WI38 (cell line): ENCODE data around the gene CLEC6A.
"Not testable (repeated sequence)": the region's sequence is repeated elsewhere in the genome, so short reads cannot be mapped to it uniquely, and the experiment has no call there.

Experiments used
- H3K4me3 ChIP-seq: 2 replicates; pipeline ENCODE4 v1.5.1; 2011; ENCODE audit warnings: low read depth, mild to moderate bottlenecking, control low read depth, low read length
- TF ChIP-seq, protein P1 (sequence below): IDR thresholded peaks from 2 replicates; pipeline ENCODE4 v1.5.1; 2012; ENCODE audit warnings: low read depth, mild to moderate bottlenecking, control low read depth, low read length

Gene CLEC6A

DNA sequence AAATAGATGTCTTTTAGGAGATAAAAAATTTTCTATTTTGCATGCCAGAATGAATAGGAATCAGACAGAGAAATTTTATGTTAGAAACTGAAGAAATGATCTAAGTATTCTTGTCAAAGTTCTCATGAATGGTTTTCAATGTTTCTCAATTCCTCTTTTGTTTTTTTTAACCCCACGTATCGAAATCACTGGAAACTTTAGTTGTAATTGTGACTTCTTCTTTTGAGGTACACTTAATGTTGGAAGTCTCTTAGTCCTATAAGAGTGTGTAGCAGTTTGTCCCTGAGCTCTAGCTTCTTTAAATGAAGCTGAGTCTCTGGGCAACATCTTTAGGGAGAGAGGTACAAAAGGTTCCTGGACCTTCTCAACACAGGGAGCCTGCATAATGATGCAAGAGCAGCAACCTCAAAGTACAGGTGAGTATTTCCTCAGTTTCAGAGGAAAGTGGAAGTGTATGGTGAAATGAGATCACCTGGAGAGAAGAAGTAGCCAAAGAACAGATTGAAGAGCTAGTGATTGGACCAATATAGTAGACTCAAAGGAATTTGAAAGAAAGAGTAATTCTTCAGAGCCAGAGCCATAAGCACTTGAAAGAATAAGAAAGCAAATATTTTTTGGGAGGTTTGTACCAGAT lies at the start of gene CLEC6A:
Gene CLEC6A (plus strand): TSS at position 236 of the 634 bp plus-strand sequence. CDS start 150 bp downstream, at position 386.
- no peak within 1 kb of the TSS for H3K4me3 ChIP-seq
- TF ChIP-seq, protein P1, sequence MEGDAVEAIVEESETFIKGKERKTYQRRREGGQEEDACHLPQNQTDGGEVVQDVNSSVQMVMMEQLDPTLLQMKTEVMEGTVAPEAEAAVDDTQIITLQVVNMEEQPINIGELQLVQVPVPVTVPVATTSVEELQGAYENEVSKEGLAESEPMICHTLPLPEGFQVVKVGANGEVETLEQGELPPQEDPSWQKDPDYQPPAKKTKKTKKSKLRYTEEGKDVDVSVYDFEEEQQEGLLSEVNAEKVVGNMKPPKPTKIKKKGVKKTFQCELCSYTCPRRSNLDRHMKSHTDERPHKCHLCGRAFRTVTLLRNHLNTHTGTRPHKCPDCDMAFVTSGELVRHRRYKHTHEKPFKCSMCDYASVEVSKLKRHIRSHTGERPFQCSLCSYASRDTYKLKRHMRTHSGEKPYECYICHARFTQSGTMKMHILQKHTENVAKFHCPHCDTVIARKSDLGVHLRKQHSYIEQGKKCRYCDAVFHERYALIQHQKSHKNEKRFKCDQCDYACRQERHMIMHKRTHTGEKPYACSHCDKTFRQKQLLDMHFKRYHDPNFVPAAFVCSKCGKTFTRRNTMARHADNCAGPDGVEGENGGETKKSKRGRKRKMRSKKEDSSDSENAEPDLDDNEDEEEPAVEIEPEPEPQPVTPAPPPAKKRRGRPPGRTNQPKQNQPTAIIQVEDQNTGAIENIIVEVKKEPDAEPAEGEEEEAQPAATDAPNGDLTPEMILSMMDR, result no peak

- H3K4me3 ChIP-seq, result not testable (repeated sequence)
Observed at GRCh38 chr12:8419576-8419975, 36.2 kb upstream of the CLEC6A start.

- no peak overlapping the region for H3K4me3 ChIP-seq
- TF ChIP-seq, protein P1, result no peak
Observed at GRCh38 chr12:8420506-8420905, 35.3 kb upstream of the CLEC6A start.

DNA sequence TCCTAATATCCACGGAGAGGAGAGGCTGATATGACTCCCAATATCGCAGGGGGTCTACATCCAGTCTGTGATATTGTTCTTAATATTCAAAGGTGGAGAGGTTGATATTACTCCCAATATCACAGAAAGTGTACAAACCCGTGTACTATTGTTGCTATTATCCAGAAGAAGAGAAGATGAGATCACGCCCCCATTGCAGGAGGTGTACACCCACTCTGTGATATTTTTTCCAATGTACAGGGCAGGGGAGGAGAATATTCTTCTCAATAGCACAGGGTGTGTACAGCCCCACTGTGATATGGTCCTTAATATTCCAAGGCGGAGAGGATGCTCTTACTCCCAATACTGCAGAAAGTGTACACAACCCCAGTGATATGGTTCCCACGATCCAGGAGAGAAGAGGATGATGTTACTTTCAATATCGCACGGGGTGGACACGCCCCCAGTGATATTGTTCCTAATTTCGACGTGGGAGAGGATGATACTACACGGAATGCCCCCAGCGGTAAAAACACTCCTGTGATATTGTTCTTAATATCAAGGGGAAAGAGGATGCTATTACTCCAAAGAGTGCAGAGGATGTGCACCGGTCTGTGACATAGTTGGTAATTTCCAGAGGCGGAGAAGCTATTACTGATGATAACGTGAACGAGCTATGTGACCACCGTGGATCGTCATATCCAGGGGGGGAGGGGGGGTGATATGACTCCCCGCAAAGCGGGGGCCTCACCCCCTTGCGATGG lies 11.1 kb upstream of the CLEC6A start:
- H3K4me3 ChIP-seq, result not testable (repeated sequence)

- no peak overlapping the region for H3K4me3 ChIP-seq
- TF ChIP-seq, protein P1, result no peak
Observed at GRCh38 chr12:8445731-8446130, 10.0 kb upstream of the CLEC6A start.

- H3K4me3 ChIP-seq, result no peak overlapping the region
- TF ChIP-seq, protein P1, result no peak
Observed at GRCh38 chr12:8446642-8447547, 8.9 kb upstream of the CLEC6A start.

DNA sequence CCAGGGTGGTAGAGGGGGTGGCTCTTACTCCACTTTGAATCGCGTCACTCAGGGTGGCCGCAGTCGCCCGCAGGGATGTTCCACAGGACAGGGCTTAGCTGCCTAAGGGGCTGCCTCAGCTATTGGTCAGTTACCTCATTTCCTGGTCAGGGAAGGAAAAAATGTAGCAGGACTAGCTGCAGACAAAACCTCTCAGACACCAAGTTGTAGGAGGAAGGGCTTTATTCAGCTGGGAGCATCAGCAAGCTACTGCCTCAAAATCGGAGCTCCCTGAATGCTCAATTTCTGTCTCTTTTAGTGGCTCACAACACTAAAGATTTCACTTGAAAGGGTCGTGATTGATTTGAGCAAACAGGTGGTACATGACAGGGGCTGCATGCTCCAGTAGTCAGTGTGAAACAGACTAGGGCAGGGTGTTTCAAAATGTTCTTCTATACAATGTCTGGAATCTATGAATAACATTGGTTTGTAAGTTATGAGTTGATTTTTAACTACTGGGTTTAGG lies 6.4 kb upstream of the CLEC6A start:
- TF ChIP-seq, protein P1, result no peak
- H3K4me3 ChIP-seq, result no peak overlapping the region

DNA sequence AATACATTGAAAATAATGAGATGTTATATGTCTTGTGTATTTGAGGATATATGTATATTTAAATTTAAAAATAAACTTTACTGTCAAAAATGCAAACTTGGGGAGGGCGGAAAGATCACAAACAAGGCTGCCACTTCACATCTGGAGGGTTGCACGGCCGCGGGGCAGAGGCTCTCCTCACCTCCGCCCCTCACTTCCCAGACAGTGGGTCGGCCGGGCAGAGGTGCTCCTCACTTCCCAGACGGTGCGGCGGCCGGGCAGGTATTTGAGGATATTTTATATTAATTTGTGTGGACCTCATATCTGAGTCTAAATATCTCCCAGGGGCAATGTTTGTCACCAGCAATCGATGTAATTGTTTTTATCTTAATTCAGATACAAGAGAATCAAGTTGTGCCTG lies 3.7 kb upstream of the CLEC6A start:
- TF ChIP-seq, protein P1, result no peak
- no peak overlapping the region for H3K4me3 ChIP-seq
